Left lung (tissue), 10 donors: ENCODE measurements around the gene RGL3. TPM values are rescaled to one million over a fixed set of nuclear protein-coding genes. Genes with fewer than 3 reads are reported as not detected.
"Not testable (repeated sequence)": the region's sequence is repeated elsewhere in the genome, so short reads cannot be mapped to it uniquely, and the experiment has no call there.

Source experiments
- ATAC-seq: fragments of 200-7000 bp; cut with Tn5 transposase; one replicate; pipeline ENCODE4 v1.9.1; 2020; ENCODE audit warnings: moderate library complexity
- DNase-seq, 4 donors: peaks; one replicate each; pipeline ENCODE4 v3.0.0-alpha.2; 2013 to 2020
- H3K27ac ChIP-seq, 2 donors: fragments of 200-600 bp; sonication (generic) in 1 of 2; one replicate each; pipeline versions ENCODE4 v1.5.0 to v1.8.0; 2020 to 2021
- H3K27me3 ChIP-seq, 2 donors: fragments of 200-600 bp; sonication (generic) in 1 of 2; one replicate each; pipeline versions ENCODE4 v1.5.0 to v1.8.0; 2020 to 2021
- H3K36me3 ChIP-seq, 2 donors: fragments of 200-600 bp; sonication (generic) in 1 of 2; one replicate each; pipeline versions ENCODE4 v1.5.0 to v1.8.0; 2020 to 2021
- H3K4me1 ChIP-seq, 2 donors: fragments of 200-600 bp; one replicate each; pipeline ENCODE4 v1.8.0; 2021
- H3K4me3 ChIP-seq, 2 donors: fragments of 200-600 bp; sonication (generic) in 1 of 2; one replicate each; pipeline versions ENCODE4 v1.5.0 to v1.8.0; 2020 to 2021; ENCODE audit warnings: mild to moderate bottlenecking in 1 of 2
- H3K9me3 ChIP-seq, 2 donors: fragments of 200-600 bp; sonication (generic) in 1 of 2; one replicate each; pipeline versions ENCODE4 v1.5.0 to v1.8.0; 2020 to 2021
- intact Hi-C, 2 donors: fragments of 100-400 bp; cut with DNase I; formaldehyde crosslinking; loops; one replicate each; pipeline versions ENCODE4 v1.11.2 to v1.14.2; 2022
- polyA plus RNA-seq, 6 donors: library from polyadenylated mRNA; unstranded; fragments of 120-200 nt; gene quantifications; one replicate each; pipeline ENCODE4 v1.2.1, GENCODE V29; 2013; ENCODE audit not compliant: insufficient read length in 6 of 6
- total RNA-seq, 2 donors: library from RNA; stranded (reverse); fragmentation: NEBNext Ultra II Directional; extraction: Animal tissue kit (Norgen Biotek cat#: 25700); gene quantifications; one replicate each; pipeline ENCODE4 v1.2.1, GENCODE V29; 2021
- TF ChIP-seq, protein P1 (sequence below), 2 donors: fragments of 200-600 bp; sonication (generic) in 1 of 2; IDR thresholded peaks; one replicate each; pipeline versions ENCODE4 v1.5.0 to v1.8.0; 2021; ENCODE audit warnings: antibody characterized with exemption in 2 of 2
- donor health status: DM: no; HTN: yes; CAD: no.
- donor health status: DM: no; HTN: no; CAD: no.

RGL3 gene
- total and polyA plus RNA-seq, 8 donors: 32.9 to 68.2 (median 56.6) TPM

DNA sequence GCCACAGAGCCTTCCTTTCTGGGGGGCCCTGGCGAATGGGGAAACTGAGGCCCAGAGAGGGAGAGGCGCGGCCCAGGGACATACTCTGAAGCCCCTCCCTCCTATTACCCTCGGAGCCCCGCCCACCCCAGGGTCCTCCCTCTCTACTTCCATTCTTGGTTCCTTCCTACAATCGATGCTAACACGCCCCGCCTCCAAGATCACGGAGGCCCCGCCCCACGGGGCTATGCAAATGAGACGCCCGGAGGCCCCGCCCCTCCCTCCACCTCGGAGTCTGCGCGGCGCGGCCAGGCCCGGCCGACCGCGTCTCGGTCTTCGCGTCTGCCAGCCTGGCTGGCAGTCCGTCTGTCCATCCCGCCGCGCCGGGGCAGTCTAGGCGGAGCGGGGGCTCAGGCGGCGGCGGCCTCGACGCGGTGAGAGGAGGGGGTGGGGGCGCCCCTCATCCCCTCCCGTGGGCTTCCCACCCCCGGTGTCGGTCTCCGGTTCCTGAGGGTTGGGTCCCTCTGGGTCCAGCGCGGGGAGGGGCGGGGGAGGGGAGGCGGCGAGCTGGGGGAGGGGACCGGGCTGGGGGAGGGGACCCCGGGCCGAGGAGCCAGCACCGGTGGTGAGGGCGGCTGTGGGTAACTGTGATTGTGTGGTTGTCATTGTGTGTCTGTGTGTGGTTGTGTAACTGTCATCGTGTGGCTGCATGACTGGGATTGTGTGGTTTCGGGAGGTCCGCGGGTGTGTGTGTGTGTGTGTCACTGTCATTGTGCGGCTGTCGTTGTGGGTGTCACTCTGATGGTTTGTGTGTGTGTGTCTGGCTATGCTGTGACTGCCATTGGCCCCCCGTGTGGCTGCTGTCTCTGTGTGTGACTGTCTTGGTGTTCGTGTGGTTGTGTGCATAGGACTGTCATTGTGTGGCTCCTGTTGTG lies 63.7 kb downstream of the RGL3 start, which contains the start of gene PLPPR2:
Gene PLPPR2 (plus strand): TSS at position 273 of the 914 bp plus-strand sequence. CDS start 2,242 bp downstream, outside the sequence.
- H3K27ac ChIP-seq: peak within 1 kb of the TSS; percentile 7 to 55
- peak; percentile 98 for ATAC-seq

DNA sequence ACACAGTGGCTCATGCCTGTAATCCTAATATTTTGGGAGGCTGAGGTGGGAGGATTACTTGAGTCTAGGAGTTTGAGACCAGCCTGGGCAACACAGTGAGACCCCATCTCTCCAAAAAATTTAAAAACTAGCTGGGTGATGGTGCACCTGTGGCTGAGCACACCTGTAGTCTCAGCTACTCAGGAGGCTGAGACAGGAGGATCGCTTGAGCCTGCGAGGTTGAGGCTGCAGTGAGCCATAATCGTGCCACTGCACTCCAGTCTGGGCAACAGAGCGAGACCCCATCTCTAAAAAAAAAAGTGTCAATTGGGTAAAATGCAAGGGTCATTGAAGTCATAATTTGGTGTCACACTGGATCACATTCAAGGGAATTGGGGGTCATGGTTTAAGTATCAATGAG lies 65.0 kb downstream of the RGL3 start:
- intact Hi-C loops: not testable (repeated sequence)

More for the DNA sequence above, 63.7 kb downstream of the RGL3 start, which contains the start of gene PLPPR2:
- Histone ChIP-seq H3K4me3 (peak within 1 kb of the TSS; percentile 44 to 58), H3K9me3 (no peaks in the 10 kb centered on the region), H3K27me3 (no peaks in the 10 kb centered on the region), H3K4me1 (peaks cover 0 to 17% of the 10 kb centered on the region in 2 donors), H3K36me3 (peaks cover 0 to 12% of the 10 kb centered on the region in 2 donors)
- TF ChIP-seq, protein P1, sequence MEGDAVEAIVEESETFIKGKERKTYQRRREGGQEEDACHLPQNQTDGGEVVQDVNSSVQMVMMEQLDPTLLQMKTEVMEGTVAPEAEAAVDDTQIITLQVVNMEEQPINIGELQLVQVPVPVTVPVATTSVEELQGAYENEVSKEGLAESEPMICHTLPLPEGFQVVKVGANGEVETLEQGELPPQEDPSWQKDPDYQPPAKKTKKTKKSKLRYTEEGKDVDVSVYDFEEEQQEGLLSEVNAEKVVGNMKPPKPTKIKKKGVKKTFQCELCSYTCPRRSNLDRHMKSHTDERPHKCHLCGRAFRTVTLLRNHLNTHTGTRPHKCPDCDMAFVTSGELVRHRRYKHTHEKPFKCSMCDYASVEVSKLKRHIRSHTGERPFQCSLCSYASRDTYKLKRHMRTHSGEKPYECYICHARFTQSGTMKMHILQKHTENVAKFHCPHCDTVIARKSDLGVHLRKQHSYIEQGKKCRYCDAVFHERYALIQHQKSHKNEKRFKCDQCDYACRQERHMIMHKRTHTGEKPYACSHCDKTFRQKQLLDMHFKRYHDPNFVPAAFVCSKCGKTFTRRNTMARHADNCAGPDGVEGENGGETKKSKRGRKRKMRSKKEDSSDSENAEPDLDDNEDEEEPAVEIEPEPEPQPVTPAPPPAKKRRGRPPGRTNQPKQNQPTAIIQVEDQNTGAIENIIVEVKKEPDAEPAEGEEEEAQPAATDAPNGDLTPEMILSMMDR (IDR thresholded peaks at IDR 0.05): no peak
- intact Hi-C loops: no loop called here
- peak; percentile 74 to 98 (median 90) for DNase-seq

DNA sequence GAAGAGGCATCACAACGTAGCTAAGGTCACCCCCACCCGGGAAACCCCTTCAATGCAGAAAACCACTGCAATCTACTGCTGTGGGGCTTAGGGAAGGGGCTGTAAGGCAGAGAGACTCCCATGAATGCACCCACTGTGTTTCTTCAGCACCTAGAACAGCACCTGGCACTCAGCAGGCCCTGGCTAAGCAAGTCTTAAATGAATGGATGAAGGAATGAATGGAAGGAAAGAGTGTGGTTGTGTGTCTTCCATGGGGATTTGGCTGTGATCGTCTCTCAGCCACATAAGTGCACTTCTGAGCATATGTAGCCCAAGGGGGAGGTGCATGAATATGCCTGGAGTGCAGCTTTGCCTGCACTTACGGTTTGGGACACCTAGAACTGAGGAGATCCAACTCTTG lies 69.9 kb downstream of the RGL3 start:
- ATAC-seq (no peak), DNase-seq (no peak)
- intact Hi-C loops: no loop called here
- Histone ChIP-seq H3K9me3 (peaks cover 0 to 7% of the 10 kb centered on the region in 2 donors), H3K27me3 (no peaks in the 10 kb centered on the region), H3K4me3 (no peak overlapping the region), H3K36me3 (no peaks in the 10 kb centered on the region), H3K27ac (no peak overlapping the region), H3K4me1 (peaks cover 14 to 22% of the 10 kb centered on the region in 2 donors)
- TF ChIP-seq, protein P1 (IDR thresholded peaks at IDR 0.05): no peak

More for the DNA sequence above, 65.0 kb downstream of the RGL3 start:
- H3K9me3 ChIP-seq, H3K36me3 ChIP-seq, DNase-seq, H3K4me3 ChIP-seq, ATAC-seq, H3K27me3 ChIP-seq, H3K27ac ChIP-seq: not testable (repeated sequence)
- peaks cover 0 to 17% of the 10 kb centered on the region in 2 donors for H3K4me1 ChIP-seq

DNA sequence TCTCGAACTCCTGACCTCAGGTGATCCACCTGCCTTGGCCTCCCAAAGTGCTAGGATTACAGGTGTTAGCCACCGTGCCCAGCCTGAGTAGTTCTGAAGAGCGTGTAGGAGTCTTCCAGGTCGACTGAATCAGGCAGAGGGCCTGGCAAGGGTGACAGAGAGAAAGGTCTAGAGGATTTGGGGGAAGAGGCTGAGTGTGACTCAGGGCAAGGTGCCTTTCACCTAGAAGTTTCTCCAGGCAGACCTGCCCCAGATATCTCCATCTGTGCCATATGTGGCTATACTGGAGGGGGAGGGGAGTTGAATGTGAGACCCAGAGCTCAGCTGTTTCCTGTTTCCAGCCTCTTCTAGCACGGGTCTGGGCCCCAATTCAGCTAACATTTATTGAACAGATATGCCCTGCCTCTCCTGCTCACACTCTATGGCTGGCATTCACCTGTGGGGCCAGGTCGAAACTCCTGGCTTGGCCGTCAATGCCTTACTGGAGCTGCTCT lies 71.5 kb downstream of the RGL3 start:
- no peaks in the 10 kb centered on the region for H3K27me3 ChIP-seq
- intact Hi-C loops: no loop called here
- H3K4me1 ChIP-seq: peaks cover 16 to 33% of the 10 kb centered on the region in 2 donors
- no peak for ATAC-seq
- TF ChIP-seq, protein P1 (IDR thresholded peaks at IDR 0.05): no peak
- peaks cover 0 to 7% of the 10 kb centered on the region in 2 donors for H3K9me3 ChIP-seq
- DNase-seq: no peak
- no peak overlapping the region for H3K4me3 ChIP-seq
- H3K27ac ChIP-seq: peak overlapping the region in 1 of 2 donors; percentile 84
- peaks cover 0 to 3% of the 10 kb centered on the region in 2 donors for H3K36me3 ChIP-seq

DNA sequence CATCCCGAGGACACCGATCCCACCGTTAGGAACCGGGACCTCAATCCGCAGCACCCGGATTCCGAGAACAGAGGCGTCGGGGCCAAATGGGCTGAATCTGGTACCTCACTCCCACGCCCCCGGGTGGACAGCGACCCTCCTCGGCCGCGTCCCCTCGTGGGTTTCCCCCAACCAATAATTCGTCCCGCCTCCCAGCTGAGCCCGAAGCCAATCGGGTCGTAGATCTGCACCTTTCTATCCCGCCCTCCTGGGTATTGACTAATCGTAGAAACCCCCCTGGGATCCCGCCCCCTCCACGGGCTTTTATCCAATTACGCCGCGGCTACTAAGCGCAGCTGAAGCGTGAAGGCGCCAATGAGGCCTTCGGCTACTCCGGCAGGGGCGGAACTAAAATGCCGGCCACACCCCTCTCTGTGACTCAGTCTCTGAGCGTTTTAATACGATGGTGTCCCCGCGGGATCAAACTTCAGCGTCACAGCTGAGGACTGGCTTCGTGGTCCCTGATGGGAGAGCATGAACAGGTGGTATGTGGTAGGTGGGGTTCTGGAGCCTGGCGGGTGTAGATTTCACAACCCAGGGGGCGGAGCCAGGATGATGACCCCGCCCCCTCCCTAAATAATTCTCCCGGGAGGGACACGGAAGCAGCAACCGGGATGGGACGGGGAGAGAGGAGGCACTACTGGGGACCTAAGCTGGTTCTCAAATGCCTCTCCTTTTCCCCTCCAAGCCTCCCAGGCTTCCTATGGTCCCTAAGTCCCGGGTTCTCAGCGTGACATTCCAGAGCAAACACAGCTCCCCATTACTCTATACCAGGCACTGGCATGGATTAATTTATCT lies 72.8 kb downstream of the RGL3 start, which contains the start of the genes CCDC159 and TMEM205:
Gene CCDC159 (plus strand): TSS at position 416 of the 837 bp plus-strand sequence. CDS start 88 bp downstream, at position 504.
Gene TMEM205 (minus strand): TSS at position 165 of the 837 bp plus-strand sequence. CDS start 649 bp downstream, outside the sequence.
- TF ChIP-seq, protein P1 (IDR thresholded peaks at IDR 0.05): no peak
- H3K4me1 ChIP-seq: peaks cover 16 to 33% of the 10 kb centered on the region in 2 donors
- intact Hi-C loops: no loop called here
- peak within 1 kb of the TSS; percentile 84 to 88 for H3K27ac ChIP-seq
- peaks cover 0 to 6% of the 10 kb centered on the region in 2 donors for H3K36me3 ChIP-seq
- peak within 1 kb of the TSS; percentile 67 to 69 for H3K4me3 ChIP-seq
- H3K27me3 ChIP-seq: no peaks in the 10 kb centered on the region
- peaks cover 0 to 7% of the 10 kb centered on the region in 2 donors for H3K9me3 ChIP-seq
- DNase-seq (peak; percentile 95 to 99 (median 98)), ATAC-seq (peak; percentile 94)
